ENCODE data around the gene TRUB1. TPM values are rescaled to one million over a fixed set of nuclear protein-coding genes. Genes with fewer than 3 reads are reported as not detected.

TRUB1 gene
- total and polyA plus RNA-seq, 2 experiments from 2014 or later: 17.4 to 19.6 TPM

DNA sequence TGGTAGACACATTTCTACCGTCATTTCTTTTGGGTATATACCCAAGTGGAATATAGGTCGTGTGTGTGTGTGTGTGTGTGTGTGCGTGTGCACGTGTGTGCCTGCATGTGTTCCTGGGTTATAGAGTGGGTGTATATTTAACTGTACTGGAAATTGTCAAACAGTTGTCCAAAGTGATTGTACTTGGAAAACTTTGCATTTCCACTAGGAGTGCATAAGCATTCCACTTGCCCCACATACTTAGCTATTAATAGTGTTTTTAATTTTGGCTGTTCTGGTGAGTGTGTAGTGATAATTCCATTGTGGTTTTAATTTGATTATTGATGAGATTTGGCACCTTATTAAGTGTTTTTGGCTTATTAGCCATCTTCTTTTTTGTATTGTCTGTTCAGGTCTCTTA is 25.9 kb downstream of the TRUB1 start:
- DNase-seq: no peak
- WGBS, 2 experiments (ENCODE audit: low coverage in 1 of 2, low lambda C conversion rate in 2 of 2, missing lambda C conversion rate in 2 of 2): 93 to 100% methylated on average over 4 of the region's 4 CpGs
- Histone ChIP-seq H2AFZ (no peak overlapping the region), H3K9me2 (ENCODE audit: insufficient read depth) (no peaks in the 10 kb centered on the region), H3K27ac (no peak overlapping the region), H3K4me2 (ENCODE audit: unreplicated experiment) (no peak overlapping the region), H3F3A (ENCODE audit: insufficient read depth) (no peaks in the 10 kb centered on the region), H3K9ac (no peak overlapping the region), H3K4me3 (no peak overlapping the region), H3K27me3 (replicated peaks; ENCODE audit: insufficient read depth) (no peaks in the 10 kb centered on the region), H3K36me3 (ENCODE audit: low read depth) (peaks cover 15% of the 10 kb centered on the region), H4K20me1 (ENCODE audit: insufficient read depth) (no peaks in the 10 kb centered on the region), H3K4me1 (ENCODE audit: insufficient read depth) (no peaks in the 10 kb centered on the region), H3K9me3 (ENCODE audit: low read depth) (no peaks in the 10 kb centered on the region), H3K79me2 (ENCODE audit: insufficient read depth) (peaks cover 33% of the 10 kb centered on the region)
- no peak for TF ChIP-seq EZH2phosphoT487 (IDR thresholded peaks at IDR 0.05; ENCODE audit: insufficient read depth, low read depth)
- TF ChIP-seq EZH2 (IDR thresholded peaks at IDR 0.05; ENCODE audit: insufficient read depth, poor library complexity, severe bottlenecking): no peak
- in situ Hi-C loops (cut with MboI): no loop called here

- no peak for DNase-seq
These were observed 29.1 kb downstream of the TRUB1 start for GRCh38 chr10:114967071-114967470.

DNA sequence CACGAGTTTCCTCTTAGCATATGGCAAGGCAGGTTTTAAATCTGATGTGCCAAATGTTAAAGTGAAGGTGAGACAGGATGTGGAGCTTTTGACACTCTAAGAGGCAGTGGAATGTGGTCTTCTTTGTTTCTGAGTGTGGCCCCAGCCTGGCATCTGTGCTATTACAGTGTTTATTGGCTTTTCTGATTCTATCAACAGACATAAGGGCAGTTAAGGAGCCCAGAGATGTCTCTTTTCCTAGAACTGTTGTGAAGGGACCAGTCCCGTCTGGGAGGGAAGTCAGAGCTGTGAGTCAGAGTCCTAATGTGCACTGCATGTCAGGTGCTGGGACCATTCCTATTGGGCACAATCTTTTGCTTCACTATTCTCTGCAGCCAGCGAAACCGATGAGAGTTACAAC is 32.5 kb downstream of the TRUB1 start:
- no peaks in the 10 kb centered on the region for H3K4me1 ChIP-seq (ENCODE audit: insufficient read depth)
- WGBS, 2 experiments (ENCODE audit: low coverage in 1 of 2, low lambda C conversion rate in 2 of 2, missing lambda C conversion rate in 2 of 2): 83 to 85% methylated on average over 4 of the region's 4 CpGs
- H3K4me3 ChIP-seq: no peak overlapping the region
- in situ Hi-C loops (cut with MboI): no loop called here
- no peak overlapping the region for H3K4me2 ChIP-seq (ENCODE audit: unreplicated experiment)
- H3K79me2 ChIP-seq (ENCODE audit: insufficient read depth): peaks cover 27% of the 10 kb centered on the region
- TF ChIP-seq EZH2 (IDR thresholded peaks at IDR 0.05; ENCODE audit: insufficient read depth, poor library complexity, severe bottlenecking) (no peak), EZH2phosphoT487 (IDR thresholded peaks at IDR 0.05; ENCODE audit: insufficient read depth, low read depth) (no peak)
- no peak overlapping the region for H3K27ac ChIP-seq
- H3K9ac ChIP-seq: no peak overlapping the region
- DNase-seq: no peak
- 0 out of 2 replicates have a peak, but pooled peaks cover 9% of the 10 kb centered on the region for H3K36me3 ChIP-seq (ENCODE audit: low read depth)
- H3K9me2 ChIP-seq (ENCODE audit: insufficient read depth): no peaks in the 10 kb centered on the region
- no peaks in the 10 kb centered on the region for H3K9me3 ChIP-seq (ENCODE audit: low read depth)
- H3K27me3 ChIP-seq (replicated peaks; ENCODE audit: insufficient read depth): no peaks in the 10 kb centered on the region
- H2AFZ ChIP-seq: no peak overlapping the region
- no peaks in the 10 kb centered on the region for H4K20me1 ChIP-seq (ENCODE audit: insufficient read depth)
- no peaks in the 10 kb centered on the region for H3F3A ChIP-seq (ENCODE audit: insufficient read depth)

More at GRCh38 chr10:114967071-114967470, 29.1 kb downstream of the TRUB1 start:
- TF ChIP-seq EZH2 (IDR thresholded peaks at IDR 0.05; ENCODE audit: insufficient read depth, poor library complexity, severe bottlenecking): no peak
- WGBS, 2 experiments (ENCODE audit: low coverage in 1 of 2, low lambda C conversion rate in 2 of 2, missing lambda C conversion rate in 2 of 2): 46 to 63% methylated on average over 2 of the region's 2 CpGs
- Histone ChIP-seq H3K79me2 (ENCODE audit: insufficient read depth) (peaks cover 33% of the 10 kb centered on the region), H3K9me3 (ENCODE audit: low read depth) (no peaks in the 10 kb centered on the region), H3K27ac (no peak overlapping the region), H3K36me3 (ENCODE audit: low read depth) (0 out of 2 replicates have a peak, but pooled peaks cover 6% of the 10 kb centered on the region), H3K9ac (no peak overlapping the region), H3K4me1 (ENCODE audit: insufficient read depth) (no peaks in the 10 kb centered on the region), H3K4me3 (no peak overlapping the region), H4K20me1 (ENCODE audit: insufficient read depth) (no peaks in the 10 kb centered on the region), H3K4me2 (ENCODE audit: unreplicated experiment) (no peak overlapping the region), H3F3A (ENCODE audit: insufficient read depth) (no peaks in the 10 kb centered on the region), H3K9me2 (ENCODE audit: insufficient read depth) (no peaks in the 10 kb centered on the region), H2AFZ (no peak overlapping the region), H3K27me3 (replicated peaks; ENCODE audit: insufficient read depth) (no peaks in the 10 kb centered on the region)
- in situ Hi-C loops (cut with MboI): no loop called here

DNA sequence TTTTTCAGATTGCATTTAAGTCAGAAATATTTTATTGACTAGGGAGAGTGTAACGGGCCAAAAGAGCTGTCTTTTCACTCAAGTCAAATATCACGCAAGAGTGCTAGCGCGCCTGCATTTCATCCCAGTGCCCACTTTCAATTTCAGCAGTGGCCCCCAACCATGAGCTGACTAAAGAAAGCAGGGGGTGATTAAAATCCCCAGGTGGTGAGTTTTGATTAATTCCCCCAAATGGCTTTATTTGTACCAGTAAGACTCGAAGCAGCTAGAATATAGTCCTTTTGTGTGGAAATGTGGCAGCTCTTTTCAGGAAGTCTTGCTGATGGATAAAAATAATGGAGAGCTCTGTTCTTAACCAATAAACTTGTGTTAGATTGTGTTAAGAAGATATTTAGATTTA is 35.3 kb downstream of the TRUB1 start:
- 99 to 100% methylated on average over 5 of the region's 5 CpGs for WGBS, 2 experiments (ENCODE audit: low coverage in 1 of 2, low lambda C conversion rate in 2 of 2, missing lambda C conversion rate in 2 of 2)
- no peak for DNase-seq
- H2AFZ ChIP-seq: no peak overlapping the region

GRCh38 chr10:114973997-114974396 is 36.0 kb downstream of the TRUB1 start:
- no peaks in the 10 kb centered on the region; the same call in 1 of the 2 replicates for H3K79me2 ChIP-seq (ENCODE audit: insufficient read depth)
- no peaks in the 10 kb centered on the region for H3K9me2 ChIP-seq (ENCODE audit: insufficient read depth)
- no peak overlapping the region for H3K9ac ChIP-seq
- in situ Hi-C loops (cut with MboI): no loop called here
- H3K4me1 ChIP-seq (ENCODE audit: insufficient read depth): no peaks in the 10 kb centered on the region
- H3K27me3 ChIP-seq (replicated peaks; ENCODE audit: insufficient read depth): no peaks in the 10 kb centered on the region
- H4K20me1 ChIP-seq (ENCODE audit: insufficient read depth): no peaks in the 10 kb centered on the region
- no peaks in the 10 kb centered on the region for H3F3A ChIP-seq (ENCODE audit: insufficient read depth)
- 0 out of 2 replicates have a peak, but pooled peaks cover 9% of the 10 kb centered on the region for H3K36me3 ChIP-seq (ENCODE audit: low read depth)
- no peak for TF ChIP-seq EZH2 (IDR thresholded peaks at IDR 0.05; ENCODE audit: insufficient read depth, poor library complexity, severe bottlenecking)
- TF ChIP-seq EZH2phosphoT487 (IDR thresholded peaks at IDR 0.05; ENCODE audit: insufficient read depth, low read depth): no peak
- no peak overlapping the region for H2AFZ ChIP-seq
- no peak overlapping the region for H3K27ac ChIP-seq
- H3K4me2 ChIP-seq (ENCODE audit: unreplicated experiment): no peak overlapping the region
- H3K4me3 ChIP-seq: no peak overlapping the region
- no peaks in the 10 kb centered on the region for H3K9me3 ChIP-seq (ENCODE audit: low read depth)
- DNase-seq: no peak

More for the DNA sequence above, 35.3 kb downstream of the TRUB1 start:
- peaks cover 3% of the 10 kb centered on the region for H3K79me2 ChIP-seq (ENCODE audit: insufficient read depth)
- no peaks in the 10 kb centered on the region for H3K9me3 ChIP-seq (ENCODE audit: low read depth)
- H3K27ac ChIP-seq: no peak overlapping the region
- no peak overlapping the region for H3K4me3 ChIP-seq
- no peaks in the 10 kb centered on the region for H3K9me2 ChIP-seq (ENCODE audit: insufficient read depth)
- H3K4me1 ChIP-seq (ENCODE audit: insufficient read depth): no peaks in the 10 kb centered on the region
- H3K9ac ChIP-seq: no peak overlapping the region
- H3K27me3 ChIP-seq (replicated peaks; ENCODE audit: insufficient read depth): no peaks in the 10 kb centered on the region
- no peaks in the 10 kb centered on the region for H3F3A ChIP-seq (ENCODE audit: insufficient read depth)
- H3K36me3 ChIP-seq (ENCODE audit: low read depth): 0 out of 2 replicates have a peak, but pooled peaks cover 9% of the 10 kb centered on the region
- in situ Hi-C loops (cut with MboI): no loop called here
- TF ChIP-seq EZH2 (IDR thresholded peaks at IDR 0.05; ENCODE audit: insufficient read depth, poor library complexity, severe bottlenecking) (no peak), EZH2phosphoT487 (IDR thresholded peaks at IDR 0.05; ENCODE audit: insufficient read depth, low read depth) (no peak)
- H4K20me1 ChIP-seq (ENCODE audit: insufficient read depth): no peaks in the 10 kb centered on the region
- H3K4me2 ChIP-seq (ENCODE audit: unreplicated experiment): no peak overlapping the region
